Peyer's patch (tissue), 4 donors: ENCODE measurements around the gene RMND5A.

Experiments used
- POLR2A ChIP-seq, 2 donors: fragments of 450-650 bp; IDR thresholded peaks; one replicate each; pipeline ENCODE4 v1.5.1; 2017; ENCODE audit warnings: antibody characterized with exemption in 2 of 2, mild to moderate bottlenecking in 2 of 2, moderate library complexity in 2 of 2
- TF ChIP-seq, protein P1 (sequence below), 6 experiments: fragments of 450-650 bp in 4 of 6; fragments of 200-600 bp in 2 of 6; sonication (generic) in 1 of 6; IDR thresholded peaks; one replicate each; pipeline ENCODE4 v1.5.1; 2017 to 2019; ENCODE audit warnings: antibody characterized with exemption in 6 of 6, mild to moderate bottlenecking in 3 of 6, moderate library complexity in 1 of 6

DNA sequence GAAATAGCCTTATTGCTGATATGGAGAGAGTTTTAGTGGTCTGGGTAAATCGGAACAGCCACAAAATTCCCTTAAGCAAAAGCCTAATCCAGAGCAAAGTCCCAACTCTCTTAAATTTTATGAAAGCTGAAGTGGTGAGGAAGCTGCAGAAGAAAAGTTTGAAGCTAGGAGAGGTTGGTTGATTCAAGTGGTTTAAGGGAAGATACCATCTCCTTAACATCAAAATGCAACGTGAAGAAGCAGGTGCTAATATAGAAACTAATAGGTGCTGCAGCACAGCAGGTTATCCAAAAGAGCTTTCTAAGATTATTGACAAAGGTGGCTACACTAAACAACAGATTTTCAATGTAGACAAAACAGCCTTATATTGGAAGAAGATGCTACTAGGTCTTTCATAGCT is 98.9 kb downstream of the RMND5A start:
- no peak for TF ChIP-seq POLR2A (IDR thresholded peaks at IDR 0.05)
- TF ChIP-seq, protein P1, sequence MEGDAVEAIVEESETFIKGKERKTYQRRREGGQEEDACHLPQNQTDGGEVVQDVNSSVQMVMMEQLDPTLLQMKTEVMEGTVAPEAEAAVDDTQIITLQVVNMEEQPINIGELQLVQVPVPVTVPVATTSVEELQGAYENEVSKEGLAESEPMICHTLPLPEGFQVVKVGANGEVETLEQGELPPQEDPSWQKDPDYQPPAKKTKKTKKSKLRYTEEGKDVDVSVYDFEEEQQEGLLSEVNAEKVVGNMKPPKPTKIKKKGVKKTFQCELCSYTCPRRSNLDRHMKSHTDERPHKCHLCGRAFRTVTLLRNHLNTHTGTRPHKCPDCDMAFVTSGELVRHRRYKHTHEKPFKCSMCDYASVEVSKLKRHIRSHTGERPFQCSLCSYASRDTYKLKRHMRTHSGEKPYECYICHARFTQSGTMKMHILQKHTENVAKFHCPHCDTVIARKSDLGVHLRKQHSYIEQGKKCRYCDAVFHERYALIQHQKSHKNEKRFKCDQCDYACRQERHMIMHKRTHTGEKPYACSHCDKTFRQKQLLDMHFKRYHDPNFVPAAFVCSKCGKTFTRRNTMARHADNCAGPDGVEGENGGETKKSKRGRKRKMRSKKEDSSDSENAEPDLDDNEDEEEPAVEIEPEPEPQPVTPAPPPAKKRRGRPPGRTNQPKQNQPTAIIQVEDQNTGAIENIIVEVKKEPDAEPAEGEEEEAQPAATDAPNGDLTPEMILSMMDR (IDR thresholded peaks at IDR 0.05): no peak
